Osteocyte (in vitro differentiated cells): ENCODE measurements around the gene SART3. TPM values are rescaled to one million over a fixed set of nuclear protein-coding genes. Genes with fewer than 3 reads are reported as not detected.

Experiments used
- DNase-seq: peaks from one replicate; pipeline ENCODE4 v3.0.0; 2021; ENCODE audit warnings: mixed read lengths; ENCODE audit not compliant: unreplicated experiment; ENCODE audit errors: extremely low spot score
- H3K27ac Mint-ChIP-seq: one replicate; pipeline ENCODE4 v1.8.0; 2021; ENCODE audit warnings: mild to moderate bottlenecking, mixed read lengths; ENCODE audit not compliant: unreplicated experiment
- H3K27me3 Mint-ChIP-seq: one replicate; pipeline ENCODE4 v1.8.0; 2021; ENCODE audit warnings: mixed read lengths; ENCODE audit not compliant: unreplicated experiment
- H3K36me3 Mint-ChIP-seq: one replicate; pipeline ENCODE4 v1.8.0; 2021; ENCODE audit warnings: mixed read lengths; ENCODE audit not compliant: unreplicated experiment
- H3K4me1 Mint-ChIP-seq: one replicate; pipeline ENCODE4 v1.8.0; 2021; ENCODE audit warnings: mixed read lengths; ENCODE audit not compliant: unreplicated experiment
- H3K4me3 Mint-ChIP-seq: one replicate; pipeline ENCODE4 v1.8.0; 2021; ENCODE audit warnings: mild to moderate bottlenecking, moderate library complexity, mixed read lengths; ENCODE audit not compliant: unreplicated experiment
- H3K9me3 Mint-ChIP-seq: one replicate; pipeline ENCODE4 v1.8.0; 2021; ENCODE audit warnings: mixed read lengths; ENCODE audit not compliant: unreplicated experiment
- CTCF ChIP-seq: fragments of 200-600 bp; sonication (generic); IDR thresholded peaks from 2 replicates; pipeline ENCODE4 v1.5.0; 2021; ENCODE audit warnings: antibody characterized with exemption, mild to moderate bottlenecking, moderate library complexity
- total RNA-seq: library from RNA; stranded (reverse); gene quantifications from 2 replicates; pipeline ENCODE4 v1.2.1, GENCODE V29; 2021

The SART3 gene
- total RNA-seq, 1 donor from 2014 or later: 47.2 TPM

GRCh38 chr12:108564724-108565123 is 3.8 kb upstream of the SART3 start:
- Mint-ChIP-seq H3K27me3 (no peaks in the 10 kb centered on the region), H3K36me3 (peaks cover 37% of the 10 kb centered on the region), H3K4me3 (no peak overlapping the region), H3K27ac (no peak overlapping the region), H3K9me3 (no peaks in the 10 kb centered on the region), H3K4me1 (peaks cover 31% of the 10 kb centered on the region)
- DNase-seq: no peak
- no peak for TF ChIP-seq CTCF

GRCh38 chr12:108563804-108564151 is 2.8 kb upstream of the SART3 start:
- DNase-seq: no peak
- Mint-ChIP-seq H3K9me3 (no peaks in the 10 kb centered on the region), H3K4me1 (peaks cover 40% of the 10 kb centered on the region), H3K4me3 (peak overlapping the region; percentile 100), H3K27me3 (no peaks in the 10 kb centered on the region), H3K36me3 (peaks cover 34% of the 10 kb centered on the region), H3K27ac (peak overlapping the region; percentile 88)
- TF ChIP-seq CTCF: no peak

GRCh38 chr12:108563136-108563803 is 2.3 kb upstream of the SART3 start:
- Mint-ChIP-seq H3K27me3 (no peaks in the 10 kb centered on the region), H3K9me3 (no peaks in the 10 kb centered on the region), H3K4me3 (peak overlapping the region; percentile 100), H3K36me3 (peaks cover 29% of the 10 kb centered on the region), H3K27ac (peak overlapping the region; percentile 88), H3K4me1 (peaks cover 43% of the 10 kb centered on the region)
- TF ChIP-seq CTCF: peak; percentile 94
- peak; percentile 92 for DNase-seq

GRCh38 chr12:108562348-108563135 is 1.6 kb upstream of the SART3 start, which contains the start of gene ISCU:
ISCU (plus strand) TSS chr12:108562596; CDS start chr12:108562623, 27 bp downstream.
- Mint-ChIP-seq H3K27me3 (no peaks in the 10 kb centered on the region), H3K4me3 (peak within 1 kb of the TSS; percentile 100), H3K36me3 (peaks cover 27% of the 10 kb centered on the region), H3K4me1 (peaks cover 47% of the 10 kb centered on the region), H3K9me3 (no peaks in the 10 kb centered on the region), H3K27ac (peak within 1 kb of the TSS; percentile 99)
- TF ChIP-seq CTCF: no peak
- DNase-seq: peak; percentile 99

GRCh38 chr12:108561852-108562347 is 927 bp upstream of the SART3 start:
- H3K4me3 Mint-ChIP-seq: peak overlapping the region; percentile 100
- H3K4me1 Mint-ChIP-seq: peaks cover 47% of the 10 kb centered on the region
- DNase-seq: no peak
- H3K27me3 Mint-ChIP-seq: no peaks in the 10 kb centered on the region
- peak overlapping the region; percentile 99 for H3K27ac Mint-ChIP-seq
- H3K36me3 Mint-ChIP-seq: peaks cover 21% of the 10 kb centered on the region
- no peaks in the 10 kb centered on the region for H3K9me3 Mint-ChIP-seq
- TF ChIP-seq CTCF: no peak
